ENCODE results near the gene VAT1L.
A peak's percentile ranks its signal among the peaks of the same experiment; 100 is the strongest.

DNA sequence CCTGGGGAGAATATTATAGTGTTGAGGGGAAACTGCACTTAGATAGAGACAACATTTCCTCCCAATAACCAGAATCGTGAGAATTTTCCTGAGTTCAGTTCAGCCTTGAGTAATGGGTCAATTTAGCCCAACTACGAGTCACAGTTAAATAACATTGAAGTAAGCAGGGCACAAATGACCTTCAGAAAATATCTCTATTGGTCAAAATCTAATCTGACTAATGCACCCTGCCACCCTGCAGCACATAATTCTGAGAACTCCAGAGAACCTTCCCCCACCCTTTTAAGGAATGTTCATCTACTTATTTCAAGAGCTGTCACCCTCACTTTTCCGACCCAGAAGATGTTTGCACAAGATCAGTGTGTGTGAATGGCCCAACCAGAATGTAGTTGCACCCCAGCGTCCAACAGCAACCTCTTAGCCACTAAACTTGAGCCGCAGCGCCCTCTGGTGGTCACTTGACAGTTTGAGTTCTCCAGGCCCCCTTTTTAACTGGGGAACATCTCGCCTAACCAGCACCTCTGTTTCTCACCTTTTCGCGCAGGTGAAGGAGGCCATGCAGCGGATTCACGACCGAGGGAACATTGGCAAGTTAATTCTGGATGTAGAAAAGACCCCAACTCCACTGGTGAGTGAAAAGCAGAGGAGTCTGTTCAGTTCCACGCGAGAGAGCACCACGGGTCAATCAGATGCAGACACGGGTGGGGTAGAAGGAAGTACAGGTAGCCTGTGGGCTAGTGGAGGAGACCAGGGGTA lies 183.1 kb downstream of the VAT1L start:
- no peak for TF ChIP-seq EZH2phosphoT487 (IDR thresholded peaks at IDR 0.05; ENCODE audit: borderline replicate concordance, low read length)
- TF ChIP-seq, protein P1, sequence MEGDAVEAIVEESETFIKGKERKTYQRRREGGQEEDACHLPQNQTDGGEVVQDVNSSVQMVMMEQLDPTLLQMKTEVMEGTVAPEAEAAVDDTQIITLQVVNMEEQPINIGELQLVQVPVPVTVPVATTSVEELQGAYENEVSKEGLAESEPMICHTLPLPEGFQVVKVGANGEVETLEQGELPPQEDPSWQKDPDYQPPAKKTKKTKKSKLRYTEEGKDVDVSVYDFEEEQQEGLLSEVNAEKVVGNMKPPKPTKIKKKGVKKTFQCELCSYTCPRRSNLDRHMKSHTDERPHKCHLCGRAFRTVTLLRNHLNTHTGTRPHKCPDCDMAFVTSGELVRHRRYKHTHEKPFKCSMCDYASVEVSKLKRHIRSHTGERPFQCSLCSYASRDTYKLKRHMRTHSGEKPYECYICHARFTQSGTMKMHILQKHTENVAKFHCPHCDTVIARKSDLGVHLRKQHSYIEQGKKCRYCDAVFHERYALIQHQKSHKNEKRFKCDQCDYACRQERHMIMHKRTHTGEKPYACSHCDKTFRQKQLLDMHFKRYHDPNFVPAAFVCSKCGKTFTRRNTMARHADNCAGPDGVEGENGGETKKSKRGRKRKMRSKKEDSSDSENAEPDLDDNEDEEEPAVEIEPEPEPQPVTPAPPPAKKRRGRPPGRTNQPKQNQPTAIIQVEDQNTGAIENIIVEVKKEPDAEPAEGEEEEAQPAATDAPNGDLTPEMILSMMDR (IDR thresholded peaks at IDR 0.05; ENCODE audit: low read depth, low read length, poor library complexity, severe bottlenecking), result peak; percentile 80
